MM.1S (cell line): ENCODE measurements around the gene SEC24B.
"Not testable (repeated sequence)": the region's sequence is repeated elsewhere in the genome, so short reads cannot be mapped to it uniquely, and the experiment has no call there.

Experiments used
- CTCF ChIP-seq: fragments of 300-600 bp; sonication (generic); IDR thresholded peaks from 2 replicates; pipeline ENCODE4 v1.5.1; 2016; ENCODE audit warnings: antibody characterized with exemption, low read length, mixed read lengths
- EZH2 ChIP-seq: fragments of 300-600 bp; sonication (generic); optimal IDR thresholded peaks from 2 replicates; pipeline ENCODE3; 2017; ENCODE audit warnings: low read depth, mild to moderate bottlenecking, antibody characterized with exemption, low read length, mixed read lengths
- EZH2phosphoT487 ChIP-seq: fragments of 300-600 bp; sonication (generic); IDR thresholded peaks from 2 replicates; pipeline ENCODE4 v1.6.1; 2018; ENCODE audit warnings: antibody characterized with exemption, low read length

GRCh38 chr4:109453110-109453509 is 19.5 kb downstream of the SEC24B start:
- not testable (repeated sequence) for TF ChIP-seq EZH2phosphoT487, CTCF, EZH2
